ENCODE results near the gene BMF. TPM values are rescaled to one million over a fixed set of nuclear protein-coding genes. Genes with fewer than 3 reads are reported as not detected.

BMF gene
- total RNA-seq, 2 experiments from 2014 or later: 7.6 to 8.4 TPM

- intact Hi-C loops (cut with DNase I, micrococcal nuclease): no loop called here
- no peak for DNase-seq
- Mint-ChIP-seq H3K27me3 (no peaks in the 10 kb centered on the region), H3K4me1 (peaks cover 35% of the 10 kb centered on the region), H3K9me3 (ENCODE audit: low read depth) (no peaks in the 10 kb centered on the region), H3K4me3 (no peak overlapping the region), H3K36me3 (ENCODE audit: low read depth) (peaks cover 4% of the 10 kb centered on the region), H3K27ac (no peak overlapping the region)
- ChIA-PET POLR2A (no interaction called here), CTCF (interaction anchor here (0.9 to 3.9 kb wide), 3 partner anchors 12 to 48 kb away, joined by 3 to 37 read pairs (median 5); no protein-coding TSS in a partner anchor)
- no peak for ATAC-seq
Measured at GRCh38 chr15:40092979-40093869, 15.5 kb downstream of the BMF start.

- intact Hi-C loops (cut with DNase I, micrococcal nuclease): no loop called here
- H3K36me3 Mint-ChIP-seq (ENCODE audit: low read depth): peaks cover 4% of the 10 kb centered on the region
- POLR2A ChIA-PET: interaction anchor here (0.7 kb wide), 1 partner anchor 22 kb away, joined by 4 read pairs; no protein-coding TSS in a partner anchor
Measured at GRCh38 chr15:40092256-40092978, 16.3 kb downstream of the BMF start.

DNA sequence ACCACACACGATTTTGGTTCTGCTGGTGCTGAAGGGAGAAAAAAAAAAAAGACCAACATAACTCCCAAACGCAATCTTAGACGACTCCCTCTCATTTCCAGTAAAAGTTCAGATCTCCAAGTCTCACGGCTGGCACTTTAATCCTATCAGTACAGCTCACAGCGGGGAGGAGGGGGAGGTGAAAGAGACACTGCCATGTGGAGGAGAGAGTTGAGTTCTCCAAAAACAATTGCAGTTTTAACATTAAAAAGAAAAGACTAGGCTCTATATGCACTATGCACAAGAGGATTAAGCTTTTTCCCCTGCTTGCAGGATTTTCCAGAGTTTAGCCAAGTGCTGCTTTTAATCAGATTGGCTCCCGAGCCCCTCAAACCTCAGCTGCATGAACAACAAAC, 16.8 kb downstream of the BMF start:
- no peak overlapping the region for H3K27ac Mint-ChIP-seq
- ChIA-PET POLR2A (interaction anchor here (0.5 to 0.7 kb wide), 2 partner anchors 17 to 22 kb away, joined by 3 to 4 read pairs; partner anchors contain the start of gene BMF), CTCF (interaction anchor here (0.6 to 3.9 kb wide), 2 partner anchors 13 to 92 kb away, joined by 3 to 37 read pairs; no protein-coding TSS in a partner anchor)
- no peak overlapping the region for H3K4me3 Mint-ChIP-seq
- H3K9me3 Mint-ChIP-seq (ENCODE audit: low read depth): no peaks in the 10 kb centered on the region
- peaks cover 22% of the 10 kb centered on the region for H3K4me1 Mint-ChIP-seq
- H3K27me3 Mint-ChIP-seq: no peaks in the 10 kb centered on the region
- ATAC-seq: no peak
- intact Hi-C loops (cut with DNase I, micrococcal nuclease): no loop called here
- peaks cover 4% of the 10 kb centered on the region for H3K36me3 Mint-ChIP-seq (ENCODE audit: low read depth)
- DNase-seq: no peak

More at GRCh38 chr15:40092256-40092978, 16.3 kb downstream of the BMF start:
- CTCF ChIA-PET: interaction anchor here (3.9 kb wide), 1 partner anchor 13 kb away, joined by 37 read pairs; no protein-coding TSS in a partner anchor
- no peak for ATAC-seq
- no peaks in the 10 kb centered on the region for H3K27me3 Mint-ChIP-seq
- H3K4me1 Mint-ChIP-seq: peaks cover 27% of the 10 kb centered on the region
- no peaks in the 10 kb centered on the region for H3K9me3 Mint-ChIP-seq (ENCODE audit: low read depth)
- peak overlapping the region; percentile 9 for H3K27ac Mint-ChIP-seq
- DNase-seq: no peak
- no peak overlapping the region for H3K4me3 Mint-ChIP-seq

GRCh38 chr15:40090774-40091455, 17.8 kb downstream of the BMF start:
- Mint-ChIP-seq H3K4me3 (no peak overlapping the region), H3K9me3 (ENCODE audit: low read depth) (no peaks in the 10 kb centered on the region), H3K4me1 (peaks cover 12% of the 10 kb centered on the region), H3K27ac (no peak overlapping the region), H3K36me3 (ENCODE audit: low read depth) (peaks cover 4% of the 10 kb centered on the region), H3K27me3 (peaks cover 2% of the 10 kb centered on the region)
- ATAC-seq (no peak), DNase-seq (no peak)
- ChIA-PET POLR2A (interaction anchor here (1.0 kb wide), 1 partner anchor 13 kb away, joined by 3 read pairs; no protein-coding TSS in a partner anchor), CTCF (interaction anchor here (1.2 to 2.0 kb wide), 4 partner anchors 12 to 17 kb away, joined by 3 to 5 read pairs (median 4); no protein-coding TSS in a partner anchor)
- intact Hi-C loops (cut with DNase I, micrococcal nuclease): no loop called here

- intact Hi-C loops (cut with DNase I, micrococcal nuclease): no loop called here
- peaks cover 9% of the 10 kb centered on the region for H3K4me1 Mint-ChIP-seq
- peaks cover 4% of the 10 kb centered on the region for H3K36me3 Mint-ChIP-seq (ENCODE audit: low read depth)
- POLR2A ChIA-PET: interaction anchor here (0.6 kb wide), 1 partner anchor 77 kb away, joined by 4 read pairs; no protein-coding TSS in a partner anchor
- ATAC-seq (no peak), DNase-seq (no peak)
- CTCF ChIA-PET: interaction anchor here (1.2 to 2.0 kb wide), 2 partner anchors 10 to 15 kb away, joined by 3 to 5 read pairs; no protein-coding TSS in a partner anchor
- H3K9me3 Mint-ChIP-seq (ENCODE audit: low read depth): no peaks in the 10 kb centered on the region
- no peak overlapping the region for H3K27ac Mint-ChIP-seq
- H3K27me3 Mint-ChIP-seq: peaks cover 8% of the 10 kb centered on the region
- no peak overlapping the region for H3K4me3 Mint-ChIP-seq
Measured at GRCh38 chr15:40088929-40089755, 19.5 kb downstream of the BMF start.

GRCh38 chr15:40087991-40088928, 20.4 kb downstream of the BMF start:
- POLR2A ChIA-PET: no interaction called here
- intact Hi-C loops (cut with DNase I, micrococcal nuclease): no loop called here

DNA sequence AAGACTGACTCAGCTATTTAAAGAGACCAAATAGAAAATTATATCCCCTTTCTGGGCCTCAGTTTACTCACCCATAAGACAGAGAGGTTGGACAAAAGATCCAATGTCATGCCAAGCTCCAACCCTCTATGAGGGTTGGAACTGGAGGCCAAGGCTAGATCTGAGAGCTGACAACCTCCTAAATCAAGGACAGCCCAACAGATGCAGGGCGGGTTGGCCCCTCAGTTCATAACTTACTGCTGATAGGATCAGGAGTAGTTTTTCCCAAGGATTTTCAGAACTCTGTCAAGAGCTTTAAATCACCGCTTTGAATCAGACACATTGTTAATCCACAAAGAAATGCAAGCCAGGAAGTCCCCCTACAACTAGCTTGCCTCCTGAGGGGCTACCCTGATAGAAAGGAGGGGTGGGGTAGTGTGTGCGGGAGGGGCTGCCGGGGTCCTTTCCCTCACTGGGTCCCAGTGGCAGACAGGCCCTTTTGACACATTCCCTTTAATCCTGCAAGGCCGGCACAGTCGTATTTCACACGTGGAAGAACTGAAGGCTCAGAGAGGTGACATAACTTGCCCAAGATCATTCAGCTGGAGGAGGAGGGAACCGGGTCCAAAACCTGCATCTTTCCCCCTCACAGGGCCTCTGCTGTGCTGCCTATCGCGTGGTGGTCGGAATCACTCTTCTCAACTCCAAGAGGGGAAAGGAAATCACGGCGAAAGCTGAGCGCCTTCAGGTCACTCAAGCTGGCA, 21.4 kb downstream of the BMF start:
- no peak for DNase-seq
- intact Hi-C loops (cut with DNase I, micrococcal nuclease): no loop called here
- ChIA-PET POLR2A (no interaction called here), CTCF (interaction anchor here (0.7 to 2.9 kb wide), 6 partner anchors 9 to 131 kb away, joined by 3 to 17 read pairs (median 4); no protein-coding TSS in a partner anchor)
- Mint-ChIP-seq H3K27ac (no peak overlapping the region), H3K4me1 (peaks cover 21% of the 10 kb centered on the region), H3K9me3 (ENCODE audit: low read depth) (no peaks in the 10 kb centered on the region), H3K36me3 (ENCODE audit: low read depth) (peaks cover 4% of the 10 kb centered on the region), H3K4me3 (no peak overlapping the region), H3K27me3 (peaks cover 14% of the 10 kb centered on the region)
- ATAC-seq: no peak

More at GRCh38 chr15:40087991-40088928, 20.4 kb downstream of the BMF start:
- Mint-ChIP-seq H3K9me3 (ENCODE audit: low read depth) (no peaks in the 10 kb centered on the region), H3K4me3 (no peak overlapping the region), H3K36me3 (ENCODE audit: low read depth) (peaks cover 4% of the 10 kb centered on the region), H3K27ac (no peak overlapping the region), H3K4me1 (peaks cover 13% of the 10 kb centered on the region), H3K27me3 (peaks cover 12% of the 10 kb centered on the region)
- no peak for ATAC-seq
- DNase-seq: no peak
- CTCF ChIA-PET: interaction anchor here (0.7 to 2.9 kb wide), 3 partner anchors 8 to 130 kb away, joined by 3 to 17 read pairs (median 5); no protein-coding TSS in a partner anchor

DNA sequence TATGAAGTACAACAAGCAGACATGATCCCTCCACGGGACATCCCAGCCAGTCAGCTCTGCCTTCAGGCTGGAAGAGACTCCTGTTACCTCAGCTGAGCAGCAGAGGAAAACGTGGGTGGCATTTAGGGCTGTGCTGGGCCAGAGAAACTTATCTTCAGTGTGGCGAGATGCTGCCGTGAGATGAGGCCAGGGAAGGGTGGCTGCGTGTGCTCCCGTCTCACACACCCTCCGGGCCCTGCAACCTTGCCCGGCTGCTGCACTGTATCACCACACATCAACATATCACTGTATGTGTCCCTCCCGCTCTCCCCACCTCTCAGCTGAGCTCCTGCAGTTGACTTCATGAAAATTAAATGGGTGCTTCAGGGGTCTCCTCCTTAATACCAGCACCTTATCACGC, 23.4 kb downstream of the BMF start:
- POLR2A ChIA-PET: no interaction called here
- H3K27ac Mint-ChIP-seq: no peak overlapping the region
- ATAC-seq: peak; percentile 76
- intact Hi-C loops (cut with DNase I, micrococcal nuclease): no loop called here
- peak; percentile 44 for DNase-seq
- no peaks in the 10 kb centered on the region for H3K36me3 Mint-ChIP-seq (ENCODE audit: low read depth)
- H3K4me3 Mint-ChIP-seq: no peak overlapping the region
- CTCF ChIA-PET: interaction anchor here (2.1 kb wide), 1 partner anchor 19 kb away, joined by 9 read pairs; no protein-coding TSS in a partner anchor
- H3K9me3 Mint-ChIP-seq (ENCODE audit: low read depth): no peaks in the 10 kb centered on the region
- peaks cover 21% of the 10 kb centered on the region for H3K27me3 Mint-ChIP-seq
- peaks cover 40% of the 10 kb centered on the region for H3K4me1 Mint-ChIP-seq

- Mint-ChIP-seq H3K4me1 (peaks cover 43% of the 10 kb centered on the region), H3K27ac (no peak overlapping the region), H3K9me3 (ENCODE audit: low read depth) (no peaks in the 10 kb centered on the region), H3K4me3 (no peak overlapping the region), H3K27me3 (peaks cover 21% of the 10 kb centered on the region), H3K36me3 (ENCODE audit: low read depth) (no peaks in the 10 kb centered on the region)
- no peak for ATAC-seq
- ChIA-PET POLR2A (no interaction called here), CTCF (interaction anchor here (1.2 to 2.1 kb wide), 3 partner anchors 12 to 20 kb away, joined by 4 to 9 read pairs (median 5); no protein-coding TSS in a partner anchor)
- DNase-seq: no peak
- intact Hi-C loops (cut with DNase I, micrococcal nuclease): no loop called here
Measured at GRCh38 chr15:40084650-40085049, 24.0 kb downstream of the BMF start.

Data from activated CD4-positive, alpha-beta T cell treated with anti-CD3 and anti-CD28 coated beads for 36 hours (primary cell).